Esophagus squamous epithelium (tissue), 4 donors: Measurements from ENCODE around the gene SPATA13.

ENCODE experiments used
- CTCF ChIP-seq, 6 experiments: fragments of 450-650 bp in 4 of 6; fragments of 200-600 bp in 2 of 6; sonication (generic) in 2 of 6; IDR thresholded peaks; one replicate each; pipeline ENCODE4 v1.5.1; 2016 to 2019; ENCODE audit warnings: antibody characterized with exemption in 6 of 6, mild to moderate bottlenecking in 4 of 6, moderate library complexity in 4 of 6
- POLR2A ChIP-seq, 4 donors: fragments of 450-650 bp; IDR thresholded peaks; one replicate each; pipeline ENCODE4 v1.6.1; 2017; ENCODE audit warnings: antibody characterized with exemption in 4 of 4, mild to moderate bottlenecking in 4 of 4, moderate library complexity in 3 of 4

- TF ChIP-seq CTCF (IDR thresholded peaks at IDR 0.05) (no peak), POLR2A (IDR thresholded peaks at IDR 0.05) (no peak)
These were observed 179.6 kb downstream of the SPATA13 start for GRCh38 chr13:24339937-24340607.
